Esophagus muscularis mucosa (tissue), 4 donors: Measurements from ENCODE around the gene PTCH1.

Experiments used
- EP300 ChIP-seq: sonication (generic); formaldehyde crosslinking; IDR thresholded peaks from one replicate; pipeline ENCODE4 v1.6.1; 2017; ENCODE audit warnings: antibody characterized with exemption
- POLR2A ChIP-seq: fragments of 450-650 bp; IDR thresholded peaks from one replicate; pipeline ENCODE4 v1.6.1; 2017; ENCODE audit warnings: antibody characterized with exemption, moderate library complexity, mild to moderate bottlenecking, low read depth
- POLR2AphosphoS5 ChIP-seq, 2 donors: sonication (generic); formaldehyde crosslinking; IDR thresholded peaks; one replicate each; pipeline ENCODE4 v1.6.1; 2017; ENCODE audit warnings: antibody characterized with exemption in 2 of 2
- TF ChIP-seq, protein P1 (sequence below), 3 experiments: fragments of 200-600 bp in 2 of 3; fragments of 450-650 bp in 1 of 3; sonication (generic) in 2 of 3; IDR thresholded peaks; one replicate each; pipeline ENCODE4 v1.5.1; 2017 to 2019; ENCODE audit warnings: antibody characterized with exemption in 3 of 3, mild to moderate bottlenecking in 2 of 3, moderate library complexity in 1 of 3

DNA sequence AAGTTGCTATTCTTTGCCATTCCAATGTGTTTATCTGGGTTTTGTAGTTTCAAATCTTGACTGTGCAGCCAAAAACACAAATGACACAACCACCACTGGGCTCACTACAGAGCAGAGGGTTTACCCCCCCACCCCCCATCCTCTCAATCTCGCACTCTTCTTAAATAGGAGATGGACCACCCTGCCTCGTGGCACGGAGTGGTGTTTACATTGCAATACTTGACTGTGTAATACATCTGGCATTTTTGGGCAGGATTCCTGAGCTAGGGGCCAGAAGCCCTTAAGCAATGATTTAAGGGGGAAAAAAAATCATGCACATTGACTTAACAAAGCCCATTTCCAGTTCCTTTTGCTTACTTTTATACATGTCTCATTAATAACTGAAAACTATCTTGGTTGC, 19.0 kb downstream of the PTCH1 start:
- TF ChIP-seq, protein P1, sequence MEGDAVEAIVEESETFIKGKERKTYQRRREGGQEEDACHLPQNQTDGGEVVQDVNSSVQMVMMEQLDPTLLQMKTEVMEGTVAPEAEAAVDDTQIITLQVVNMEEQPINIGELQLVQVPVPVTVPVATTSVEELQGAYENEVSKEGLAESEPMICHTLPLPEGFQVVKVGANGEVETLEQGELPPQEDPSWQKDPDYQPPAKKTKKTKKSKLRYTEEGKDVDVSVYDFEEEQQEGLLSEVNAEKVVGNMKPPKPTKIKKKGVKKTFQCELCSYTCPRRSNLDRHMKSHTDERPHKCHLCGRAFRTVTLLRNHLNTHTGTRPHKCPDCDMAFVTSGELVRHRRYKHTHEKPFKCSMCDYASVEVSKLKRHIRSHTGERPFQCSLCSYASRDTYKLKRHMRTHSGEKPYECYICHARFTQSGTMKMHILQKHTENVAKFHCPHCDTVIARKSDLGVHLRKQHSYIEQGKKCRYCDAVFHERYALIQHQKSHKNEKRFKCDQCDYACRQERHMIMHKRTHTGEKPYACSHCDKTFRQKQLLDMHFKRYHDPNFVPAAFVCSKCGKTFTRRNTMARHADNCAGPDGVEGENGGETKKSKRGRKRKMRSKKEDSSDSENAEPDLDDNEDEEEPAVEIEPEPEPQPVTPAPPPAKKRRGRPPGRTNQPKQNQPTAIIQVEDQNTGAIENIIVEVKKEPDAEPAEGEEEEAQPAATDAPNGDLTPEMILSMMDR (IDR thresholded peaks at IDR 0.05) = no peak
- TF ChIP-seq POLR2AphosphoS5 (IDR thresholded peaks at IDR 0.05) (no peak), EP300 (no peak), POLR2A (no peak)
